DND-41 (cell line): ENCODE results near the gene SMARCB1.

ENCODE experiments used
- CTCF ChIP-seq: IDR thresholded peaks from 2 replicates; pipeline ENCODE4 v1.5.1; 2012; ENCODE audit warnings: borderline replicate concordance, low read length, moderate library complexity, mild to moderate bottlenecking; ENCODE audit not compliant: poor library complexity, severe bottlenecking; ENCODE audit errors: extremely low read depth
- EZH2 ChIP-seq: IDR thresholded peaks from 3 replicates; pipeline ENCODE4 v1.6.1; 2012; ENCODE audit warnings: borderline replicate concordance, low read depth, mild to moderate bottlenecking, moderate library complexity, low read length, inconsistent platforms; ENCODE audit not compliant: severe bottlenecking

- TF ChIP-seq CTCF, result no peak
- no peak for TF ChIP-seq EZH2
Observed at GRCh38 chr22:23825246-23825905, 38.6 kb downstream of the SMARCB1 start.
